HEK293 (cell line): ENCODE measurements around the gene ADSL.

ENCODE experiments used
- CTCF ChIA-PET: fragments of 350-600 bp; formaldehyde crosslinking; extraction: SDS; loops from one replicate; lab custom pipeline; 2021; ENCODE audit warnings: antibody characterized with exemption; lab: Yijun Ruan, JAX
- POLR2A ChIA-PET: fragments of 300-600 bp; formaldehyde crosslinking; extraction: SDS; loops from one replicate; lab custom pipeline; 2020; ENCODE audit warnings: antibody characterized with exemption, inconsistent platforms; lab: Yijun Ruan, JAX
- H3K27ac ChIP-seq: fragments of 200-500 bp; sonication (Bioruptor generic); 2 replicates; pipeline ENCODE4 v1.5.1; 2014; ENCODE audit warnings: low read depth, low read length, control low read depth, inconsistent platforms; ENCODE audit errors: extremely low read depth
- H3K36me3 ChIP-seq, 2 experiments: fragments of 200-500 bp in 1 of 2; sonication (Bioruptor generic) in 1 of 2; 1 replicate in 1 of 2; 2 replicates in 1 of 2; pipeline ENCODE4 v1.5.1; 2014 to 2017; ENCODE audit warnings: inconsistent platforms in 2 of 2, low read length in 2 of 2; ENCODE audit not compliant: control insufficient read depth in 2 of 2, insufficient read depth in 1 of 2
- H3K4me1 ChIP-seq: fragments of 200-500 bp; sonication (Bioruptor generic); 2 replicates; pipeline ENCODE4 v1.5.1; 2014; ENCODE audit warnings: mild to moderate bottlenecking, low read length, inconsistent platforms; ENCODE audit not compliant: control insufficient read depth, insufficient read depth
- H3K4me3 ChIP-seq: 2 replicates; pipeline ENCODE4 v1.5.1; 2011; ENCODE audit warnings: low read depth, mild to moderate bottlenecking, control low read depth, low read length, moderate library complexity
- H3K9me3 ChIP-seq: fragments of 200-500 bp; sonication (Bioruptor generic); 2 replicates; pipeline ENCODE4 v1.5.1; 2014; ENCODE audit warnings: low read depth, low read length, inconsistent platforms; ENCODE audit not compliant: control insufficient read depth, insufficient read depth
- BCL11B ChIP-seq: fragments of 450-650 bp; formaldehyde crosslinking; IDR thresholded peaks from 2 replicates; pipeline ENCODE4 v1.5.1; 2016; ENCODE audit warnings: low read depth, missing biosample characterization, missing genetic modification characterization
- GLIS2 ChIP-seq: fragments of 450-650 bp; formaldehyde crosslinking; IDR thresholded peaks from 2 replicates; pipeline ENCODE4 v1.5.1; 2016; ENCODE audit warnings: missing biosample characterization, missing genetic modification characterization
- OVOL3 ChIP-seq: fragments of 450-650 bp; formaldehyde crosslinking; IDR thresholded peaks from 2 replicates; pipeline ENCODE4 v1.5.1; 2016; ENCODE audit warnings: missing biosample characterization, missing genetic modification characterization
- SCRT2 ChIP-seq: fragments of 450-650 bp; formaldehyde crosslinking; IDR thresholded peaks from 2 replicates; pipeline ENCODE4 v1.5.1; 2016; ENCODE audit warnings: missing biosample characterization, missing genetic modification characterization
- TCF7L2 ChIP-seq: IDR thresholded peaks from 2 replicates; pipeline ENCODE4 v1.6.1; 2011; ENCODE audit warnings: low read depth, mild to moderate bottlenecking, inconsistent platforms, low read length, moderate library complexity, borderline replicate concordance
- ZBTB1 ChIP-seq: fragments of 450-650 bp; formaldehyde crosslinking; IDR thresholded peaks from 2 replicates; pipeline ENCODE4 v1.5.1; 2016; ENCODE audit warnings: missing biosample characterization, missing genetic modification characterization
- ZBTB17 ChIP-seq: fragments of 450-650 bp; formaldehyde crosslinking; IDR thresholded peaks from 2 replicates; pipeline ENCODE4 v1.5.1; 2016; ENCODE audit warnings: missing biosample characterization, missing genetic modification characterization
- ZFP37 ChIP-seq: fragments of 450-650 bp; formaldehyde crosslinking; IDR thresholded peaks from 2 replicates; pipeline ENCODE4 v1.5.1; 2016; ENCODE audit warnings: missing biosample characterization, missing genetic modification characterization
- ZNF121 ChIP-seq: fragments of 450-650 bp; formaldehyde crosslinking; IDR thresholded peaks from 2 replicates; pipeline ENCODE4 v1.5.1; 2016; ENCODE audit warnings: missing biosample characterization, missing genetic modification characterization
- ZNF157 ChIP-seq: fragments of 450-650 bp; formaldehyde crosslinking; IDR thresholded peaks from 2 replicates; pipeline ENCODE4 v1.5.1; 2016; ENCODE audit warnings: missing biosample characterization, missing genetic modification characterization
- ZNF169 ChIP-seq: fragments of 450-650 bp; formaldehyde crosslinking; IDR thresholded peaks from 2 replicates; pipeline ENCODE4 v1.5.1; 2016; ENCODE audit warnings: missing biosample characterization, missing genetic modification characterization
- ZNF175 ChIP-seq: fragments of 450-650 bp; formaldehyde crosslinking; IDR thresholded peaks from 2 replicates; pipeline ENCODE4 v1.5.1; 2016; ENCODE audit warnings: missing biosample characterization, missing genetic modification characterization
- ZNF2 ChIP-seq: fragments of 450-650 bp; formaldehyde crosslinking; IDR thresholded peaks from 2 replicates; pipeline ENCODE4 v1.5.1; 2016; ENCODE audit warnings: missing biosample characterization, missing genetic modification characterization
- ZNF211 ChIP-seq: fragments of 450-650 bp; formaldehyde crosslinking; IDR thresholded peaks from 2 replicates; pipeline ENCODE4 v1.5.1; 2016; ENCODE audit warnings: low read depth, missing biosample characterization, missing genetic modification characterization
- ZNF266 ChIP-seq: fragments of 450-650 bp; formaldehyde crosslinking; IDR thresholded peaks from 2 replicates; pipeline ENCODE4 v1.5.1; 2016; ENCODE audit warnings: missing biosample characterization, missing genetic modification characterization, low read depth
- ZNF394 ChIP-seq: fragments of 450-650 bp; formaldehyde crosslinking; IDR thresholded peaks from 2 replicates; pipeline ENCODE4 v1.5.1; 2016; ENCODE audit warnings: missing biosample characterization, missing genetic modification characterization, mild to moderate bottlenecking, moderate library complexity, borderline replicate concordance
- ZNF530 ChIP-seq: fragments of 450-650 bp; formaldehyde crosslinking; IDR thresholded peaks from 2 replicates; pipeline ENCODE4 v1.5.1; 2016; ENCODE audit warnings: low read depth, missing biosample characterization, missing genetic modification characterization
- ZNF555 ChIP-seq: fragments of 450-650 bp; formaldehyde crosslinking; conservative IDR thresholded peaks from 2 replicates; pipeline ENCODE4 v1.5.1; 2017; ENCODE audit warnings: missing biosample characterization, mild to moderate bottlenecking, missing genetic modification characterization, inconsistent platforms
- ZNF654 ChIP-seq: fragments of 450-650 bp; formaldehyde crosslinking; IDR thresholded peaks from 2 replicates; pipeline ENCODE4 v1.5.1; 2016; ENCODE audit warnings: low read depth, missing biosample characterization, missing genetic modification characterization
- ZNF701 ChIP-seq: fragments of 450-650 bp; formaldehyde crosslinking; IDR thresholded peaks from 2 replicates; pipeline ENCODE4 v1.5.1; 2016; ENCODE audit warnings: missing biosample characterization, missing genetic modification characterization
- ZNF777 ChIP-seq: fragments of 450-650 bp; formaldehyde crosslinking; IDR thresholded peaks from 2 replicates; pipeline ENCODE4 v1.5.1; 2017; ENCODE audit warnings: missing biosample characterization, missing genetic modification characterization, borderline replicate concordance
- ZSCAN16 ChIP-seq: fragments of 450-650 bp; formaldehyde crosslinking; IDR thresholded peaks from 2 replicates; pipeline ENCODE4 v1.5.1; 2016; ENCODE audit warnings: missing biosample characterization, missing genetic modification characterization
- ZXDB ChIP-seq: fragments of 450-650 bp; formaldehyde crosslinking; IDR thresholded peaks from 2 replicates; pipeline ENCODE4 v1.5.1; 2016; ENCODE audit warnings: missing biosample characterization, missing genetic modification characterization
- TF ChIP-seq, protein P1 (sequence below): fragments of 450-650 bp; formaldehyde crosslinking; IDR thresholded peaks from 2 replicates; pipeline ENCODE4 v1.5.1; 2017; ENCODE audit warnings: missing biosample characterization, missing genetic modification characterization
- TF ChIP-seq, protein P2 (sequence below): fragments of 450-650 bp; formaldehyde crosslinking; IDR thresholded peaks from 2 replicates; pipeline ENCODE4 v1.5.1; 2016; ENCODE audit warnings: missing biosample characterization, missing genetic modification characterization
- TF ChIP-seq, protein P3 (sequence below): fragments of 450-650 bp; formaldehyde crosslinking; IDR thresholded peaks from 2 replicates; pipeline ENCODE4 v1.5.1; 2016; ENCODE audit warnings: missing biosample characterization, missing genetic modification characterization
- TF ChIP-seq, protein P4 (sequence below): fragments of 450-650 bp; IDR thresholded peaks from 2 replicates; pipeline ENCODE4 v1.5.1; 2018; ENCODE audit warnings: missing biosample characterization, missing genetic modification characterization
- TF ChIP-seq, protein P5 (sequence below): fragments of 450-650 bp; formaldehyde crosslinking; IDR thresholded peaks from 2 replicates; pipeline ENCODE4 v1.5.1; 2016; ENCODE audit warnings: missing biosample characterization, missing genetic modification characterization

Gene ADSL

DNA sequence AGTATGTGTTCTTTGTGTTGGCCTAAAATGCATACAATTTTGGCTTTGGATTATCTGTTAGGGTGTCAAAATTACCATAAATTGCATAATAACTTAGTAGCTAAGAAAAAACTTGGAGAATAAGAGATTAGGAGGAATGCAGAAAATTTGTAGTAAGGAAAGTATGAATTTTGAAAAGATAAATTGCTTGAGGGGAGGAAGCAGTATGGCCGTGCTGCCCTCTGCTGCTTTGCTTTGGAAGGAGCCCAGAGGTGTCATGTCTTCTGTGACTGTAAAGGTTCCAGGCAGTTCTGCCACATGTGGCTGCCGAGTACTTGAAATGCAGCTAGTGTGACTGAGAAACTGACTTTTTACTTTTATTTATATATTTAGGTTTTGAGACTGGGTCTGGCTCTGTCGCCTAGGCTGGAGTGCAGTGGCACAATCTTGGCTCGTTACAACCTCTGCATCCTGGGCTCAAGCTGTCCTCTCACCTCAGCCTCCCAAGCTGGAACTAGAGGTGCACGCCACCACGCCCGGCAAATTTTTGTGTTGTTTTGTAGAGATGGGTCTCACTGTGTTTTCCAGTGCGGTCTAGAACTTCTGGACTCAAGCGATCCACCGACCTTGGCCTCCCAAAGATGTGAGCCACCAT, 1.8 kb downstream of the ADSL start:
- no peak overlapping the region for H3K4me3 ChIP-seq
- ChIA-PET POLR2A (interaction anchor here (1.1 to 1.7 kb wide), 2 partner anchors 288 to 304 kb away, joined by 4 read pairs; partner anchors contain the start of gene MRTFA), CTCF (interaction anchor here (0.6 to 4.5 kb wide), 43 partner anchors 8 to 818 kb away, joined by 3 to 28 read pairs (median 4); partner anchors contain the start of gene TNRC6B)
- H3K4me1 ChIP-seq, result peaks cover 5% of the 10 kb centered on the region; the same call in 1 of the 2 replicates
- TF ChIP-seq ZSCAN16 (no peak), ZBTB1 (tag by site-specific recombination) (no peak), ZFP37 (no peak), ZNF2 (tag by site-specific recombination) (0 out of 2 replicates have a peak, but pooled peaks have one; percentile 35), ZNF211 (tag by site-specific recombination) (no peak), ZNF777 (tag by site-specific recombination) (no peak), ZBTB17 (tag by site-specific recombination) (peak; percentile 47; the same call in 1 of the 2 replicates), SCRT2 (0 out of 2 replicates have a peak, but pooled peaks have one; percentile 13), ZXDB (tag by site-specific recombination) (0 out of 2 replicates have a peak, but pooled peaks have one; percentile 14), ZNF654 (peak; percentile 94), ZNF394 (no peak), OVOL3 (tag by site-specific recombination) (no peak)
- TF ChIP-seq, protein P1, sequence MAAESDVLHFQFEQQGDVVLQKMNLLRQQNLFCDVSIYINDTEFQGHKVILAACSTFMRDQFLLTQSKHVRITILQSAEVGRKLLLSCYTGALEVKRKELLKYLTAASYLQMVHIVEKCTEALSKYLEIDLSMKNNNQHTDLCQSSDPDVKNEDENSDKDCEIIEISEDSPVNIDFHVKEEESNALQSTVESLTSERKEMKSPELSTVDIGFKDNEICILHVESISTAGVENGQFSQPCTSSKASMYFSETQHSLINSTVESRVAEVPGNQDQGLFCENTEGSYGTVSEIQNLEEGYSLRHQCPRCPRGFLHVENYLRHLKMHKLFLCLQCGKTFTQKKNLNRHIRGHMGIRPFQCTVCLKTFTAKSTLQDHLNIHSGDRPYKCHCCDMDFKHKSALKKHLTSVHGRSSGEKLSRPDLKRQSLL, result no peak
- TF ChIP-seq, protein P2, sequence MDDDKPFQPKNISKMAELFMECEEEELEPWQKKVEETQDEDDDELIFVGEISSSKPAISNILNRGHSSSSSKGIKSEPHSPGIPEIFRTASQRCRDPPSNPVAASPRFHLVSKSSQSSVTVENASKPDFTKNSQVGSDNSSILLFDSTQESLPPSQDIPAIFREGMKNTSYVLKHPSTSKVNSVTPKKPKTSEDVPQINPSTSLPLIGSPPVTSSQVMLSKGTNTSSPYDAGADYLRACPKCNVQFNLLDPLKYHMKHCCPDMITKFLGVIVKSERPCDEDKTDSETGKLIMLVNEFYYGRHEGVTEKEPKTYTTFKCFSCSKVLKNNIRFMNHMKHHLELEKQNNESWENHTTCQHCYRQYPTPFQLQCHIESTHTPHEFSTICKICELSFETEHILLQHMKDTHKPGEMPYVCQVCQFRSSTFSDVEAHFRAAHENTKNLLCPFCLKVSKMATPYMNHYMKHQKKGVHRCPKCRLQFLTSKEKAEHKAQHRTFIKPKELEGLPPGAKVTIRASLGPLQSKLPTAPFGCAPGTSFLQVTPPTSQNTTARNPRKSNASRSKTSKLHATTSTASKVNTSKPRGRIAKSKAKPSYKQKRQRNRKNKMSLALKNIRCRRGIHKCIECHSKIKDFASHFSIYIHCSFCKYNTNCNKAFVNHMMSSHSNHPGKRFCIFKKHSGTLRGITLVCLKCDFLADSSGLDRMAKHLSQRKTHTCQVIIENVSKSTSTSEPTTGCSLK, result no peak
- TF ChIP-seq, protein P3, sequence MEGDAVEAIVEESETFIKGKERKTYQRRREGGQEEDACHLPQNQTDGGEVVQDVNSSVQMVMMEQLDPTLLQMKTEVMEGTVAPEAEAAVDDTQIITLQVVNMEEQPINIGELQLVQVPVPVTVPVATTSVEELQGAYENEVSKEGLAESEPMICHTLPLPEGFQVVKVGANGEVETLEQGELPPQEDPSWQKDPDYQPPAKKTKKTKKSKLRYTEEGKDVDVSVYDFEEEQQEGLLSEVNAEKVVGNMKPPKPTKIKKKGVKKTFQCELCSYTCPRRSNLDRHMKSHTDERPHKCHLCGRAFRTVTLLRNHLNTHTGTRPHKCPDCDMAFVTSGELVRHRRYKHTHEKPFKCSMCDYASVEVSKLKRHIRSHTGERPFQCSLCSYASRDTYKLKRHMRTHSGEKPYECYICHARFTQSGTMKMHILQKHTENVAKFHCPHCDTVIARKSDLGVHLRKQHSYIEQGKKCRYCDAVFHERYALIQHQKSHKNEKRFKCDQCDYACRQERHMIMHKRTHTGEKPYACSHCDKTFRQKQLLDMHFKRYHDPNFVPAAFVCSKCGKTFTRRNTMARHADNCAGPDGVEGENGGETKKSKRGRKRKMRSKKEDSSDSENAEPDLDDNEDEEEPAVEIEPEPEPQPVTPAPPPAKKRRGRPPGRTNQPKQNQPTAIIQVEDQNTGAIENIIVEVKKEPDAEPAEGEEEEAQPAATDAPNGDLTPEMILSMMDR (tag by site-specific recombination), result peak; percentile 75
- H3K9me3 ChIP-seq, result no peaks in the 10 kb centered on the region
- peaks cover 40 to 49% of the 10 kb centered on the region in 2 experiments for H3K36me3 ChIP-seq
- H3K27ac ChIP-seq, result no peak overlapping the region

DNA sequence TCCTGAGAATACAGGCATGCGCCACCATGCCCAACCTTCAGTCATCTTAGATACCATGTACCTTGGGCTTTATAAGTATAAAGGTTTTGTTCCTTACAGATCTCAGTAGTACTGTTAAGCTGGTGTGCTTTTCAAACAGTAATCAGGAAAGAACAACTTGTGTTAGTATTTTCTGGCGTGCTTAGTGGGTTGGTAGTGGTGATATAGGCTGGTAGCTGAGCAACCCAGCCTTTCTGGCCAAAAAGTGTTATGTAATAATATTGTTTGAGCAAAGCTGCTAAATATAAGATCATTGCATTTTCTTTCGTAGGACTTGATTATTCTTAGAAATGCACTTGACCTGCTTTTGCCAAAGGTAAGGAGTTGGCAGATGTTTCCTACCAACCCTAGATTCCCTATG, 6.5 kb downstream of the ADSL start:
- no peak overlapping the region for H3K27ac ChIP-seq
- no peak overlapping the region for H3K4me3 ChIP-seq
- CTCF ChIA-PET, result interaction anchor here (0.6 kb wide), 1 partner anchor 991 kb away, joined by 3 read pairs; no protein-coding TSS in a partner anchor
- H3K9me3 ChIP-seq, result no peaks in the 10 kb centered on the region
- POLR2A ChIA-PET, result interaction anchor here (0.6 to 1.5 kb wide), 4 partner anchors 10 to 405 kb away, joined by 3 to 4 read pairs (median 4); no protein-coding TSS in a partner anchor
- H3K4me1 ChIP-seq, result peaks cover 2% of the 10 kb centered on the region; the same call in 1 of the 2 replicates
- peaks cover 84 to 87% of the 10 kb centered on the region in 2 experiments for H3K36me3 ChIP-seq
- TF ChIP-seq ZNF701 (no peak), ZNF530 (no peak), ZNF157 (no peak), ZNF266 (tag by site-specific recombination) (no peak), ZXDB (tag by site-specific recombination) (no peak), ZNF121 (tag by site-specific recombination) (no peak), TCF7L2 (no peak), BCL11B (tag by site-specific recombination) (no peak), GLIS2 (tag by site-specific recombination) (no peak), ZNF175 (tag by site-specific recombination) (no peak), ZNF555 (tag by site-specific recombination) (no peak), ZNF169 (no peak)
- TF ChIP-seq, protein P4, sequence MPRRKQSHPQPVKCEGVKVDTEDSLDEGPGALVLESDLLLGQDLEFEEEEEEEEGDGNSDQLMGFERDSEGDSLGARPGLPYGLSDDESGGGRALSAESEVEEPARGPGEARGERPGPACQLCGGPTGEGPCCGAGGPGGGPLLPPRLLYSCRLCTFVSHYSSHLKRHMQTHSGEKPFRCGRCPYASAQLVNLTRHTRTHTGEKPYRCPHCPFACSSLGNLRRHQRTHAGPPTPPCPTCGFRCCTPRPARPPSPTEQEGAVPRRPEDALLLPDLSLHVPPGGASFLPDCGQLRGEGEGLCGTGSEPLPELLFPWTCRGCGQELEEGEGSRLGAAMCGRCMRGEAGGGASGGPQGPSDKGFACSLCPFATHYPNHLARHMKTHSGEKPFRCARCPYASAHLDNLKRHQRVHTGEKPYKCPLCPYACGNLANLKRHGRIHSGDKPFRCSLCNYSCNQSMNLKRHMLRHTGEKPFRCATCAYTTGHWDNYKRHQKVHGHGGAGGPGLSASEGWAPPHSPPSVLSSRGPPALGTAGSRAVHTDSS (tag by site-specific recombination), result no peak
- TF ChIP-seq, protein P5, sequence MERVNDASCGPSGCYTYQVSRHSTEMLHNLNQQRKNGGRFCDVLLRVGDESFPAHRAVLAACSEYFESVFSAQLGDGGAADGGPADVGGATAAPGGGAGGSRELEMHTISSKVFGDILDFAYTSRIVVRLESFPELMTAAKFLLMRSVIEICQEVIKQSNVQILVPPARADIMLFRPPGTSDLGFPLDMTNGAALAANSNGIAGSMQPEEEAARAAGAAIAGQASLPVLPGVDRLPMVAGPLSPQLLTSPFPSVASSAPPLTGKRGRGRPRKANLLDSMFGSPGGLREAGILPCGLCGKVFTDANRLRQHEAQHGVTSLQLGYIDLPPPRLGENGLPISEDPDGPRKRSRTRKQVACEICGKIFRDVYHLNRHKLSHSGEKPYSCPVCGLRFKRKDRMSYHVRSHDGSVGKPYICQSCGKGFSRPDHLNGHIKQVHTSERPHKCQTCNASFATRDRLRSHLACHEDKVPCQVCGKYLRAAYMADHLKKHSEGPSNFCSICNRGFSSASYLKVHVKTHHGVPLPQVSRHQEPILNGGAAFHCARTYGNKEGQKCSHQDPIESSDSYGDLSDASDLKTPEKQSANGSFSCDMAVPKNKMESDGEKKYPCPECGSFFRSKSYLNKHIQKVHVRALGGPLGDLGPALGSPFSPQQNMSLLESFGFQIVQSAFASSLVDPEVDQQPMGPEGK (tag by site-specific recombination), result no peak
